Epithelial cell of esophagus (primary cell): ENCODE data around the gene BABAM2.

Source experiments
- DNase-seq: peaks from one replicate; pipeline ENCODE4 v3.0.0; 2010; ENCODE audit warnings: low read depth
- H3K4me3 ChIP-seq: 2 replicates; pipeline ENCODE4 v1.5.1; 2011; ENCODE audit warnings: mild to moderate bottlenecking, low read length, control low read depth
- CTCF ChIP-seq: IDR thresholded peaks from 2 replicates; pipeline ENCODE4 v1.5.1; 2011; ENCODE audit warnings: low read depth, mild to moderate bottlenecking, low read length, control low read depth, inconsistent platforms; ENCODE audit not compliant: insufficient read depth; ENCODE audit errors: missing control alignments

Gene BABAM2

GRCh38 chr2:28374331-28374730 is 483.8 kb downstream of the BABAM2 start:
- H3K4me3 ChIP-seq, result no peak overlapping the region
- DNase-seq, result no peak
- TF ChIP-seq CTCF, result no peak

GRCh38 chr2:28375236-28375635 is 484.7 kb downstream of the BABAM2 start:
- TF ChIP-seq CTCF, result no peak
- no peak for DNase-seq
- no peak overlapping the region for H3K4me3 ChIP-seq

- no peak for DNase-seq
These were observed 485.5 kb downstream of the BABAM2 start for GRCh38 chr2:28375742-28376631.

GRCh38 chr2:28377195-28377816 is 486.8 kb downstream of the BABAM2 start:
- H3K4me3 ChIP-seq, result peak overlapping the region; percentile 13
- no peak for TF ChIP-seq CTCF

More at GRCh38 chr2:28375742-28376631, 485.5 kb downstream of the BABAM2 start:
- H3K4me3 ChIP-seq, result no peak overlapping the region
- no peak for TF ChIP-seq CTCF

GRCh38 chr2:28377984-28378678 is 487.6 kb downstream of the BABAM2 start:
- peak overlapping the region; percentile 27 for H3K4me3 ChIP-seq
- peak; percentile 95 for DNase-seq
- no peak for TF ChIP-seq CTCF

More at GRCh38 chr2:28377195-28377816, 486.8 kb downstream of the BABAM2 start:
- peak; percentile 86 for DNase-seq

GRCh38 chr2:28378679-28379584 is 488.4 kb downstream of the BABAM2 start:
- DNase-seq, result no peak
- no peak overlapping the region for H3K4me3 ChIP-seq
- no peak for TF ChIP-seq CTCF
